NCI-H1092 treated with DMSO at 0.1 percent for 48 hours (cell line): ENCODE data around the gene SEPTIN5.
A peak's percentile ranks its signal among the peaks of the same experiment; 100 is the strongest.

ENCODE experiments used
- DNase-seq: peaks from one replicate; lab custom pipeline; 2025; lab: John Stamatoyannopoulos, UW

Gene SEPTIN5

GRCh38 chr22:19748991-19749664, 34.8 kb downstream of the SEPTIN5 start:
- DNase-seq: no peak

- DNase-seq: no peak
These were observed 35.6 kb downstream of the SEPTIN5 start for GRCh38 chr22:19749876-19750275.

DNA sequence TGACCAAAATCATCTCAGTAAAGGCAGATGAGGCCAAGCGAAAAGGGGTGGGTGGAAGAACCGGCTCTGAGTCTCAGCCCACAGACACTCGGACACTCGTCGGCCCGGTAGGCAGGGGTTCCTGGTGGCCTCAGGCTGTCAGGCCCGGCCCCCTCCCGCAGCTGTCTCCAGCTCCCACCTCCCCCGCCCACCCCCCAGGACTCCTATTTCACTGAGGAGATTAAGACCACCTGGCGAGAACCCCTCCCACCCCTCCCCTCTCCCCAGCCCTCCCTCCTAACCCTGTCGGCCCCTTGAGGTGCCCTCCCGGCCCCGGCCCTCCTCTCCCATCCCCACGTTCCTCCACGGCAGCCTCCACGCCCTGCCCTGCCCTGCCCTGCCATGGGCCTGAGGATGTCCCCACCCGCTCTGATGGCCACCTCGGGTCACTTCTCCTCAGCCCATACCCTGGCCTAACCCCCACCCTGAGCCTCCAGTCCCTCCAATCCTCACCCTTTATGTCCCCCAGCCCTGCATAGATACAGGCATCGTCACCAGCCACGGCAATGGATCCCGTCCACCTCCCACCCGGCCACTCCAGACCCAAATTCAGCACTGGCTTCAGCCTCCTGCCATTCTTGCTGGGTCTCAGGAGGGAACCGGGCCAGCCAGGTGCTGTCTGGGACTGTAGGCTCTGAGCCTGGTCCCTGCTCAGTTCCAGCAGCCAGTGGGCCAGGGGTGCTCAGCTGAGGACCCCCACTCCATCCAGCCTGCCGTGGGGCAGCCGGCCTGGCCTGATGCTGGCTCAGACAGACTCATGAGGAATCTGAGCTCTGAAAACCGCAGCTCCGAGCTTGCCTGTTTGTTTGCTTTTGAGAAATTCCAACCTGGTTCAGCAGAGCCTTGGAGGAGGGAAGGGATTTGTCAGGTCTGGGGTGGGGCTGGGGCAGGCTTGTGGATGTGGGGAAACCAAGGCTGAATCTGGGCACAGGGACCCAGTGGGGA, 36.5 kb downstream of the SEPTIN5 start:
- DNase-seq: no peak

- DNase-seq: no peak
These were observed 37.4 kb downstream of the SEPTIN5 start for GRCh38 chr22:19751497-19752245.

DNA sequence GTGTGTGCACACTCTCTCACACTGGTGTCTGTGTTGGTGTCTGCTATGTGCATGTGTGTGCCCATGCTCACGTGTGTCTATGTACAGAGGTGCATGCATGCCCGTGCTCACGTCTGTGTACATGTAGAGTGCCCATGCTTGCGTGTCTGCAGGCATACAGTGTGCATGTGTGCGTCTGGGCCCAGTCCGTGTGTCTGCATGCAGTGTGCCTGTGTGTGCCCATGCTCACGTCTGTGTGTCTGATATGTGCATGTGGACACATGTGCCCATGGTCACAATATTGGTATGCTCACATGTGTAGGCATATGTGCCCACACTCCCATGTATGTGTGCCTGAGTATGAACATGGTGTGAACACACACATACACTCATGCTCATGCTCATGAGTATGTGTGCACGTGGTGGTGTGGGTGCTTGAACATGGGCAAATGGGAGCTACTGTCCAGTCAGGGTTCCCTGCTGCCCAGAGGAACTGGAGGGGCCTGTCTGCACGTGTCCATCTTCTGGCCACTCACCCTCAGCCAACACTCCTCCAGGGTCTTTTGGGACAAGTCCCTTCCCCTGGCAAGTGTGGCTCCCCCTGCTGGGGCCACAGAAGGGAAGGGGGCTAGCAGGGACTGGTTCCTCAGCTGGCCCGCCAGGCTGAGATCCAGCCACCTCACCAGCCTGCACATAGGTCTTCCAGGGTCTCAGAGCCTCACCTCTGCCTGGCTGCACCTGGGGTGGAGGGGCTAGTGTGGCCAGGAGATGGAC, 39.0 kb downstream of the SEPTIN5 start:
- no peak for DNase-seq

DNA sequence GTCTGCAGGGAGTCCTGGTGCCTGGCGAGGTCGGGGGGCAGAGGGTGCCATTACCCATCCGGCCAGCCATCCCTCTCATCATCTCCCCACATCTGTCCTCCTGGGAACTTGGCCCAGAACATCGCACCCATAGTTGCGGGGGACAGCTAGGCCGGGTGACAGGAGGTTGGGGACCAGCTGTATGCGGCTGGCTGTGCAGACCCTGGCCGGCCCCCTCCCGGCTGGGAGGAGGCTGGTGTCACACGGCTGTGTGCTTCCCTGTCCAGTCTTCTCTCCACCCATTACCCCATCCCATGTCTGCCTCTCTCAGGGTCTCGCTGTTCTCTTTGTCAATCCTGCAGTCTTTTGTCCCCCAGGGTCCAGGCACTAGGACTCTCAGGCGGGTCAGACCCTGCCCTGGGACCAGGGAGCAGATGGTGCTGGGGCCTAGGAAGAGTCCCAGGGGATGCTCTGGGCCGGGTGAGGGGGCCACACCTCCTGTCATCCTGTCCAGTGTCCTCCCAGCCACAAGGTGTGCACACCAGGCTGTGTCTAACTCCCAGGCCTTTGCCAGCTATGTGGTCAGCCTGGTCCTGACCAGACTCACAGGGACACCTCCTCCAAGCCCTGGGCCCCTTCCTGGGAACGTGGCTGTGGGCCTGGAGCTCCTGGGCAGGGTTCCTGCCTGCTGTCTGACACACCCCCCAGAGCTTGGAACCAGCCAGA, 39.8 kb downstream of the SEPTIN5 start:
- no peak for DNase-seq

DNA sequence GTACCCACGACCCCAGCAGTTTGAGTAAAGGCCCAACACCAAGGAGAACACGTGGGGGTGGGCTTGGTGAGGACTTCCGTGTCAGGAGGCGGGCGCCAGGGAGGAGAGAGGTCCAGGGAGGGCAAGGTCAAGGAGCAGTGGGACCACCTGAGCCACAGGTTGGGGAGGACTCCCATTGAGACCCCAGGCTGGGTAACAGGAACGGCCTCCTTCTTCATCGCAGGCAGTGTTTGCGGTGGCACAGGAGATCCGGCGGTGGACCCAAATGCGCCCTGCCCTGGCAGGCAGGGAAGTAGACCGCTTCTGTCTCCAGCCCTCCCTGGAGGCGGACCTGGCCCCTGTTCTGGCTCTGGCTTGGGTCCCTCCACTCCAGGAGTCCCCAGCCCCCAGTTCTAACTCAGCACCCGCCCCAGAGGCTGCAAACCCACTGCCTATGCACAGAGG, 40.4 kb downstream of the SEPTIN5 start:
- no peak for DNase-seq

GRCh38 chr22:19755145-19755710, 40.9 kb downstream of the SEPTIN5 start:
- DNase-seq: no peak

DNA sequence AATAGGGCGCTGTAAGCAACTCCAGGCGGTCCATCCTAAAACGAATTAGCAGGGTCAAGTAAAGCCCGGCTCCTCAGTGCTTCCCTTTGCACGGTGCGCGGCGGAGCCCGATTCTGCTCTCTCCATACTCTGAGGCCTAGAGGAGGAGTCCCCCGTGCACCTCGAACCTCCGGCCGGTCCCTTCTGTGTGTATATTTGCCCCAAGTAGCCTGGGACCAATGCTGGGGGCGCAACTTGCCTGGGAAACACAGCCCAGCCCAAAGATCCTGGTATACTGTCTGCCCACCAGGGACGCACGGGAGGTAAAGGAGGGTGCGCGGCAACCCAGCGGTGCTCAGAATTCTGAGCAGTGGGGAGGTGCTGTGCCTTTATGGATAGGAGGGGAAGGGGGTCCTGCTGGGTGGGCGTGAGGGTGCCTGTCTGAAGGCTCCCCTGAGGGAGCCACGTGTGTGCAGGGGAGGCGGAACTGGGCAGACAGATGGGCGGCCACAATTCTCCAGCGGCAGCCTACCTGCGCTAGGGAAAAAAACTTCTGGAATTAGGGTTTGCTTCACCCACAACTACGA, 41.5 kb downstream of the SEPTIN5 start:
- no peak for DNase-seq

DNA sequence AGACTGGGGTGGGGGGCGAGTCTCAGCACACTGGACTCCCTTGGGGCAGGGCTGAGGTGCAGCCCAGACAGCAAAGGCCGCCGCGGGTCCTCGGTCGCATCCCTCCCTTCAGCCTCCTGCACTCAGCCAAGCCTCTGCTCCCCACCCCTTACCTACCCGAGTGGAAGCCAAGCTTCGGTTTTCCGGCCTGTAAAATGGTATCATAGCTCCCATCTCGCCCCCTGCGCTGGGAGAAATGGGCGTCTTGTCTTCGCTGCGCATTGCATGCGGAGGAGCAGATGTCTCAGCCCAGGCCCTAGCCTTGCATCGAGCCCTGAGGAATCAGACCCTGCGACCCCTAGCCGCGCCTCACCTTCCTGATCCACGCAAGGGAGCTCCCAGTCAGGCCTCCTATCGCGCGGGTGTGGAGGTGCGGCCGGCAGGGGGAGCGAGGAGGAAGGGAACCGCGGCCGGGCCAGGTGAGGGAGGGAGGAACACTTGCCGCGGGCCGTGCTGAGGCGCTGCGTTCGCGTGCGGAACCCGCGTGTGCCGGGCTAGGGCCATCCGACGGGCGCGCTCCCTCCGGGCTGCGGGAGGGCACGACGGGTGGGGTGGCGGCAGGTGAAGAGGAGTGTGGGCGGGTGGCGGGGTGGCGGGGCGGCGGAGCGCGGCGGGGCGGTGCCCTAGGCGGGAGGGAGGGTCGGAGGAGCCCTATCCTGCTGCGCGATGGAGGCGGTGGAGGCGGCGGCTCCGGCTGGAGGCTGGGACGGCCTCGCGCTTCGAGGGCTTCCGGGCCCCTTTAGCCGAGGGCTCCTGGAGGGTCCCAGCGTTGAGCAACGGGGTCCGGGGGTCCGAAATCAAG, 42.2 kb downstream of the SEPTIN5 start:
- peak; percentile 18 for DNase-seq

GRCh38 chr22:19757140-19757984, 43.1 kb downstream of the SEPTIN5 start:
- DNase-seq: no peak

- no peak for DNase-seq
These were observed 43.9 kb downstream of the SEPTIN5 start for GRCh38 chr22:19757985-19758895.

GRCh38 chr22:19758896-19759426, 44.7 kb downstream of the SEPTIN5 start:
- DNase-seq: no peak

DNA sequence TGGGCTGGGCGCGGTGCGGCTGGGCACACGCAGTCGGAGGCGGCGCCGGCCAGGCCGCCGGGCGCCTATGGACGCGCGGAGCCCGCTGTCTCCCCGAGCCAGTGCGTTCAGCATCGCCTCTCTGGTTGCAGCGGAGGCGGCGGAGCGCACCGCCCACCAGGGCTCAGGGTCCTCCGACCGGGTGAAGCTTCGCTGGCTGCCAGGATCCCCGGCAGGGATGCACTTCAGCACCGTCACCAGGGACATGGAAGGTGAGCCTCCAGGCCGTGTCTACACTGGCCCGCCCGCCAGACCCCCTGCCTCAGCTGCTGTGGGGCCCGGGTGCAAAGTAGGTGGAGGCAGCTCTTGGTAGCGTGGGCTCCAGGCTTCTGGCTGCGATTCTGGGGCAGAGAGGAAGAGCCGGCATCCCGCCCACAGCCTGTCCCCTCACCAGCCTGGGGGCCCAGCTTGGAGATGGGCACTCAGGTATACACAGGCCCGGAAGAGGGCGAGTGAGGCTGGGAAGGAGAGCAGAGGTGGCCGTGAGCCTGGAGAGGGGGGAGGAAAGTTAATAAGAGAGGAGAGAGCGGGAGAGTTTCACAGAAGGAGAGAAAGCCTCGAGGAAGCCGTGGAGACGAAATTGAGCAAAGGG, 45.2 kb downstream of the SEPTIN5 start:
- no peak for DNase-seq

- no peak for DNase-seq
These were observed 46.0 kb downstream of the SEPTIN5 start, which contains the start of gene TBX1 for GRCh38 chr22:19760058-19760950. Gene TBX1, plus strand, starts transcription at chr22:19760778. Its CDS starts 66 bp downstream, at chr22:19760844.
